GM18907 (cell line): ENCODE measurements around the gene SLC9A2.

Experiments
- ATAC-seq: cut with Tn5 transposase; IDR thresholded peaks from one replicate; pipeline ENCODE4 v1.9.1; 2021; ENCODE audit warnings: mild to moderate bottlenecking, moderate library complexity; ENCODE audit not compliant: unreplicated experiment

The SLC9A2 gene

DNA sequence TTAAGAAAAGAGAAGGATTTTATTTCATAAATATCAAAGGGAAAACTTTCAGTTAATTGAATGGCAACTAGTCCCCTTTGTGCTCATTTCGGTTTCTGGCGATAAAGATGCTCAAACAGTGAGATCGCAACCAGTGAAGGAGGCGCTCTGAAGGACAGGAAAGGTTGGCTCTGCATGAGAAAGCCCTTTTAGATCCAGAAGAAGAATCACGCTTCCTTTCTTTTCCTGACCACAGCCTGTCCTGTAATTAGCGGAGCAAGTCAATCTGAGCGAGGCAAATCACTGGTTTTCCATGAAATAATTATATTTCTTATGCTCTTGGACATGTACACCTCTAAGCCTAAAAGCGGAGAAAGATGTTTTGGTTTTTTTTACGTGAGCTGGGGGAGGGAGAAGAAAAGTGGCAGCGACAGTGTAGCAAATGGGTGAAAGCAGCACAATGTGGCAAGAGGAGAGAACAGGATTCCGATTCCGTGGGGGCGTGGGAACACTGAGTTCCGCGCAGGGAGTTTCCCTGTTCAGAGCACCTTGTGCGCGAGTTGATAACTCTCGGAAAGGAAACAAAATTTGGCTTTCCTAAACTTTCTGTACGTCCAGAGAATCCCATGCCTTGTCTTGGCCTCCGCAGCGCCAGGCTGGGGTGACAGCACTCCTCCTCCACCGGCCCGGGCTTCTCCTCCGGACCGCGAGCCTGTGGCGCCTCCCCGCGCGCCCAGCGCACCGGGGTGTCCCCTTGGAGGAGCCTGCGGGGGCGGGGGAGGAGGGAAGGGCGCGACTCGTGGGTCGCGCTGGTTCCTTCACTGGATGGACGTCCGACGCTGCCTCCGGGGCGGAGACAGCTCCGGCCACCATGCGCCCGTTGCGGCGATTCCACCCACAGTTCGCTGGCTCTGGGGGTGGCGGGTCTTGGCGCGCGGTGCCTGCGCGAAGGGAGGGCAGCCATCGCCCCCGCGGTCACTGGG is 620 bp upstream of the SLC9A2 start:
- ATAC-seq: no peak

DNA sequence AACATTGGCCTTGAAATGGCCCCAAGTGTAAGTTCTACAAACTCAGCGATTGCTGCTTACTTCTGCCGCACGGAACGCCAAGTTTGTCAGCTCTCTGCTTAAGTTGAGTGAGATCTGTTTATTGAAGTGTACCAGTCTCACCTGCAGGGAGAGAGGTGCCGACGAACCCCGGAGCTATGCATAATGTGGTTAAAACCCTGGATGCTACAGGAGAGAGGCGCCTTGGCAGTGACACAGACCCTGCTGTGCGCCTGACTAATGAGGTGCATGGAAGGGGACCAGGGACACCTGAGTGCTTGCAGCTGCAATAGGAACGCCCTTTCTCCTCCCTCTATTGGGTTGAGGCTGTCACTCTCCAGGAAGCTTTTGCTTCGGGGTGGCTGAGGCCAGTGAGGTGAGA is 979 bp downstream of the SLC9A2 start:
- ATAC-seq: no peak

- ATAC-seq: no peak
These were observed 2.3 kb downstream of the SLC9A2 start for GRCh38 chr2:102621630-102622029.

- ATAC-seq: no peak
These were observed 3.3 kb downstream of the SLC9A2 start for GRCh38 chr2:102622646-102623045.

DNA sequence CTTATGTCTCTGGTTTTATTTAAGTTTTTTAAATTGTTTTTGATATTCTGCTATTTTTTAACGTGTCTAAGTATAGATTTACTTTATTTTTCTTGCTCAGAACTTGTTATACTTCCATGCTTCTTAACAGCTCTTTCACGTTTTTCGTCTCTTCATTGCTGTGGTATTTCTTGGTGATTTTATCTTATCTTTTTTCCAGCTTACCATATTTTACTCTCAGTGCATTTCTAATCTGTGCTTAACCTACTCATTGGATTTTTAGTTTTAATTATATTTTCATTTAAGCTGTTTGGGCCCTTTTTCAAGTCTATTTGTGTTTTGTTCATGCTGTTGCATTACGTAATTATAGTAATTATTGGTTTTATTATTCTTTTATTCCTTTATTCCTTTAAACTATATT is 11.1 kb downstream of the SLC9A2 start:
- ATAC-seq: no peak

GRCh38 chr2:102632380-102633175 is 13.2 kb downstream of the SLC9A2 start:
- no peak for ATAC-seq

GRCh38 chr2:102634831-102635241 is 15.5 kb downstream of the SLC9A2 start:
- ATAC-seq: no peak

GRCh38 chr2:102635317-102635716 is 16.0 kb downstream of the SLC9A2 start:
- ATAC-seq: no peak

GRCh38 chr2:102636283-102636907 is 17.0 kb downstream of the SLC9A2 start:
- ATAC-seq: no peak

DNA sequence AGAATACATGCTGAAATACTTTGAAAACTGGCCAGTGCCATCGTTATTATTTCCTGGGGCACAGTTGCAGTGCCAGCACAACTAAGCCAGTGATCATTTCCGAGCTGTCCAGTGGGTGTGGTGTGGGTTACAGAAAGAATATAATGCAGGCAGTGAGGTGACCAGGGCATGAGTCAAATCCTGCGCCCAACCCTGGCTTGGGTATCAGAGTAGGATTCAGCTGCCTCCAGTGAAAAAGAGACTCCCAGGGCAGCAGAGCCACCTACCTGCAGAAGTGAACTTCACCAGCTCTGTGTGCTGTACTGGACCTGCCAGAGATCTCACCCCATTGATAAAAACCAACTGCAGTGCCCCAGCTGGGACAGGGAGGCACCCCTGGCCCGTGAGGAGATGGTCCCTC is 18.0 kb downstream of the SLC9A2 start:
- no peak for ATAC-seq

- ATAC-seq: no peak
These were observed 20.1 kb downstream of the SLC9A2 start for GRCh38 chr2:102639429-102639828.

GRCh38 chr2:102652126-102652525 is 32.8 kb downstream of the SLC9A2 start:
- no peak for ATAC-seq

- peak; percentile 65 for ATAC-seq
These were observed 38.4 kb downstream of the SLC9A2 start for GRCh38 chr2:102657770-102658169.

GRCh38 chr2:102660070-102660469 is 40.7 kb downstream of the SLC9A2 start:
- ATAC-seq: no peak

DNA sequence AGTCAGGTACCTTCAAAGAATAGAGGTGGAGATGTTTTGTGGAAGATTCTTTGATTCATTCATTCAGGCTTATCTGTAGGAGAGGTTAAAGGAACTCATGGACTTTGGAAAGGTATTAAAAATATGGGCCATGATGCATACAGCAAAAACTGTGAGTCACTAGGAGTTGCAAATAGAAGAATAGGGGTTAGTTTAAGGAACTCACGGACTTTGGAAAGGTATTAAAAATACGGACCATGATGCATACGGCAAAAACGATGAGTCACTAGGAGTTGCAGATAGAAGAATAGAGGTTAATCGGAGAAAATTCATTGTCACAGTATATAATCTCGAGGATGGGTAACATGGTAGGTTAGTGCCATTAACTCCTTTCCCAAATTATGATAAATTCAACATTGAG is 41.2 kb downstream of the SLC9A2 start:
- no peak for ATAC-seq

DNA sequence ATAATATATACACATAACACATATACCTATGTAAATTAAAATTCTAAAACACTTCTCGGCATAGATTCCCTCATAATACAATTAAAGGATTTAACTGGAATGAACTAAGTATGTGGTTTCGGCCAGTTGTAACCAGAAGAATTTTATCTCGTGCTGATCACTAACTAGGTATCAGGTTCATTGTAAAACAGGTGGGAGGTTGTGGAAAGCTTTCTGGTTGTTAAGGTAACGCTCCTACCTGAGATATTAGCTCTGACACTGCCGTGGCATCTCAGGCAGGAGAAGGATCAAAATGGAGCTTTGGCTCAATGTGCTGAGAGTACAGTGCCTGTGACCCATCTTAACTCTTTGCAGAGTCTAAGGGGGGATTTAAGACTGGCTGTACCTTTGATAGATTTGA is 42.5 kb downstream of the SLC9A2 start:
- ATAC-seq: no peak

- ATAC-seq: no peak
These were observed 43.5 kb downstream of the SLC9A2 start for GRCh38 chr2:102662833-102663232.

- ATAC-seq: no peak
These were observed 44.0 kb downstream of the SLC9A2 start for GRCh38 chr2:102663381-102663780.

DNA sequence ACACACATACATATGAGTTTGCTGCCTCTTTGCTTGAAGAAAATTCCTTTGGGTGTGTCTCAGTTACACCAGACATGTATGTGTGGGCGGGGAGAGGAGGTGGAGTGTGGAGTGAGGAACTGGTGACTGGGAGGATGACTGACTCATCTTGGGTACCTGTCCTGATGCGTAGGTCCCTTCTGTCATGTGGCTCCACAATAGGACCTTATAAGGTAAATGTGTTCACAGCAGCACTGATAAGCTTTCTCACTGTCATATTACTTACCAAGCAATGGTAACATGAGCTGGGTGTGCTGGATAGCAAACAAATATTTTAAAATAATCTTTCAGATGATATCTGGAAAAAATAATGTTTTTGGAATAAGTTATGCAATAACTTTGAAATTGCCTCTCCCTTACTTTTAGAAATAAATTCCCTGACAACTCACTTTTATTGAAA is 45.1 kb downstream of the SLC9A2 start:
- ATAC-seq: peak; percentile 73

- ATAC-seq: no peak
These were observed 47.7 kb downstream of the SLC9A2 start for GRCh38 chr2:102667072-102667471.

DNA sequence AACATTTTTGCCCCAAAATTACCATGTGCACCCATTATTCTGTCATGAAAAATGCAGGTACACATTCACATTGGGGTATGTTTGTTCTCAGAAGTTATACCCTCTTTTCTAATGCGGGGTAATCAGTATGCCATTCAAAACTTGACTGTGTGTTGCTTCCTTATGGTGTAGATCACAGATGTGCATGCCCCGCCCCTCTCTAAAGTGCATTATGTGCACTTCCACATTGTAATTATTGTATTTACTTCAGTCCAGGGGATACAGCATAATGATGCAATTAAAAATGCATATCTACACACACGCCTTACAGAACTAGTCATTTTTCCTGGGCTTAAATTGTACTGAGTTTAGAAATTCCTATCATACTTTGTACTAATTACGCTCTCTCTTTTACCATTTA is 48.8 kb downstream of the SLC9A2 start:
- no peak for ATAC-seq
